Psoas muscle (tissue), 8 donors: ENCODE results near the gene PPP3CA. TPM values are rescaled to one million over a fixed set of nuclear protein-coding genes. Genes with fewer than 3 reads are reported as not detected.

ENCODE experiments used
- ATAC-seq, 4 donors: fragments of 200-7000 bp; cut with Tn5 transposase; one replicate each; pipeline ENCODE4 v1.9.1; 2020; ENCODE audit warnings: moderate library complexity in 3 of 4, mild to moderate bottlenecking in 2 of 4
- DNase-seq, 2 donors: peaks; one replicate each; pipeline ENCODE4 v3.0.0-alpha.2; 2020
- H3K27ac ChIP-seq: fragments of 200-600 bp; one replicate; pipeline ENCODE4 v1.8.0; 2022
- H3K27me3 ChIP-seq, 3 donors: fragments of 200-600 bp in 1 of 3; one replicate each; pipeline versions ENCODE4 v1.6.1 to v1.8.0; 2013 to 2022; ENCODE audit warnings: low read length in 2 of 3, mild to moderate bottlenecking in 2 of 3, moderate library complexity in 1 of 3; ENCODE audit not compliant: insufficient read depth in 3 of 3
- H3K36me3 ChIP-seq, 2 donors: fragments of 200-600 bp in 1 of 2; one replicate each; pipeline versions ENCODE4 v1.6.1 to v1.8.0; 2013 to 2022; ENCODE audit warnings: low read depth in 1 of 2, mild to moderate bottlenecking in 1 of 2, moderate library complexity in 1 of 2; ENCODE audit not compliant: insufficient read depth in 1 of 2
- H3K4me1 ChIP-seq: fragments of 200-600 bp; one replicate; pipeline ENCODE4 v1.8.0; 2022
- H3K4me3 ChIP-seq: fragments of 200-600 bp; one replicate; pipeline ENCODE4 v1.8.0; 2022; ENCODE audit warnings: mild to moderate bottlenecking
- H3K9me3 ChIP-seq: fragments of 200-600 bp; one replicate; pipeline ENCODE4 v1.8.0; 2022
- CTCF ChIP-seq: fragments of 200-600 bp; IDR thresholded peaks from one replicate; pipeline ENCODE4 v1.8.0; 2022; ENCODE audit warnings: antibody characterized with exemption
- WGBS, 3 donors: extraction: QIAGEN DNeasy Blood & Tissue Kit; methylation state at CpG; one replicate each; pipeline versions ENCODE4 v1.1.6 to v1.1.7; 2013; 5-methylcytosine and 5-hydroxymethylcytosine counted together
- intact Hi-C, 2 donors: fragments of 100-400 bp; cut with DNase I; formaldehyde crosslinking; loops; one replicate each; pipeline versions ENCODE4 v1.11.0 to v1.14.2; 2022
- polyA plus RNA-seq, 3 donors: library from polyadenylated mRNA; stranded (reverse); fragments of 200-250 nt; gene quantifications; one replicate each; pipeline ENCODE4 v1.2.3, GENCODE V29; 2013
- total RNA-seq, 4 donors: library from RNA; stranded (reverse); fragmentation: NEBNext Ultra II Directional in 2 of 4; extraction: Animal tissue kit (Norgen Biotek cat#: 25700) in 2 of 4; gene quantifications; one replicate each; pipeline versions ENCODE4 v1.2.1 to v1.2.4, GENCODE V29; 2021 to 2023
- donor health status: healthy with polysubstance abuse.
- donor health status: DM: no; HTN: no; CAD: no; lungs with moderate emphysema.
- donor health status: Bipolar disorder and iron deficiency.
- donor health status: healthy.
- donor health status: DM: yes; HTN: yes; CAD: no.
- donor health status: DM: no; HTN: no; CAD: no.
- donor health status: DM: no; HTN: no; CAD: no.
- donor health status: DM: yes; HTN: yes; CAD: no.

PPP3CA gene
- total and polyA plus RNA-seq, 7 donors, result 10.4 to 65.9 (median 32.6) TPM

GRCh38 chr4:101142259-101142658, 205.1 kb downstream of the PPP3CA start:
- Histone ChIP-seq H3K27ac (no peak overlapping the region), H3K27me3 (no peaks in the 10 kb centered on the region), H3K36me3 (no peaks in the 10 kb centered on the region), H3K4me3 (no peak overlapping the region), H3K4me1 (peaks cover 7% of the 10 kb centered on the region), H3K9me3 (no peaks in the 10 kb centered on the region)
- intact Hi-C loops, result no loop called here
- DNase-seq (no peak), ATAC-seq (no peak)
- 90 to 96% (median 93%) methylated on average over 4 of the region's 4 CpGs for WGBS, 3 donors
- no peak for TF ChIP-seq CTCF

GRCh38 chr4:101141855-101142254, 205.5 kb downstream of the PPP3CA start:
- WGBS, 3 donors, result 85 to 90% (median 86%) methylated on average over 4 of the region's 4 CpGs
- TF ChIP-seq CTCF, result no peak
- Histone ChIP-seq H3K27ac (no peak overlapping the region), H3K36me3 (no peaks in the 10 kb centered on the region), H3K4me1 (peaks cover 6% of the 10 kb centered on the region), H3K27me3 (no peaks in the 10 kb centered on the region), H3K9me3 (no peaks in the 10 kb centered on the region), H3K4me3 (no peak overlapping the region)
- ATAC-seq (no peak), DNase-seq (no peak)
- intact Hi-C loops, result no loop called here

GRCh38 chr4:101141230-101141629, 206.1 kb downstream of the PPP3CA start:
- no peaks in the 10 kb centered on the region for H3K9me3 ChIP-seq
- no peak overlapping the region for H3K4me3 ChIP-seq
- DNase-seq (no peak), ATAC-seq (no peak)
- H3K36me3 ChIP-seq, result no peaks in the 10 kb centered on the region
- no peaks in the 10 kb centered on the region for H3K27me3 ChIP-seq
- peaks cover 9% of the 10 kb centered on the region for H3K4me1 ChIP-seq
- no peak for TF ChIP-seq CTCF
- 89 to 91% (median 90%) methylated on average over 5 of the region's 5 CpGs for WGBS, 3 donors
- no peak overlapping the region for H3K27ac ChIP-seq
- intact Hi-C loops, result no loop called here

DNA sequence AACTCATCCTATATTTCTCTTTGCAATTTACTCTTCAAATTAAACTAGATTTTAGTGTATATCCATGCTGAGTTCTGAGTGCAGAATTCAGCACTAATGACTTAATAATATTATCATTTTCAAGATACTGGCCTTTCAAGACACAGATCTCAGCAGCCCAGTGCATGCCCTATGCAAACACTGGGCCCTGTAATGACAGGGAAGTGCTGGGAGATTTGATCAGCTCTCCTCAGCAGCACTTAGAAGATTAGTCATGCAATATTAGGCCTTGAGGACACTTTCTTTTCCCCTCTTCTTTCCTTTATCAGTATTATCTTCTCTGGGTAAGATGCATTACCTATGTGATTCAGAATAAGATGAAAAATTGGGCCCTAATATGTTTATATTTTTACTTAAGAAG, 207.1 kb downstream of the PPP3CA start:
- Histone ChIP-seq H3K9me3 (no peaks in the 10 kb centered on the region), H3K27me3 (no peaks in the 10 kb centered on the region), H3K36me3 (no peaks in the 10 kb centered on the region), H3K4me1 (peaks cover 13% of the 10 kb centered on the region), H3K27ac (no peak overlapping the region), H3K4me3 (no peak overlapping the region)
- intact Hi-C loops, result no loop called here
- ATAC-seq (no peak), DNase-seq (no peak)
- no peak for TF ChIP-seq CTCF
